Superior temporal gyrus (tissue), 1 donor: ENCODE measurements around the gene ELMOD1.
A peak's percentile ranks its signal among the peaks of the same experiment; 100 is the strongest.

ENCODE experiments used
- DNase-seq: peaks from one replicate; pipeline ENCODE4 v3.0.0-alpha.2; 2016; ENCODE audit errors: extremely low spot score

The ELMOD1 gene

DNA sequence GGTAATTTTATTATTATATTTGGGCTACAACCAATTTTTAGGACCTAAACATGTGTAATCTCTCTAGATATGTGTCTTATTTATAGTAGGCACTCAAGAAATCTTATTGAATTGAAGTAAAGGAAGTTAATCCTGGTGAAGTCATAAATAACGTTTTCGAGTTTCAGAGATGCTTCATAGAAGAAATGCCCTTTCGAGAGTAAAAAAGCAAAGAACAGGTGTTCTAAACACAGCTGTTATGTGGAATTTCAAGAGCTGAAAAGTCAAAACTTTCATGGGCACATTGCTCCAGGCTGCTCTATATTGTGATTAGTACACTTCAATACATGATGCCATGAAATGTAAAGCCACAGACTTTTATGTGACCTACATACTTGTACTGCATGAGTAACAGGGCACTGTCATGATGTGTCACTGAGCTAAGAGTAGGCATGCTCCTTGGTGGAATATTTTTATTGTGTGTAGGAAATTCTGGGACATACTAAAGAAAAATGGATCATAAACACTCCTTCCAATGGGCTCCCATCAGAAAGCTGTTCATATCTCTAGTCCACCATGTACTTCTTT lies 7.2 kb upstream of the ELMOD1 start:
- no peak for DNase-seq

DNA sequence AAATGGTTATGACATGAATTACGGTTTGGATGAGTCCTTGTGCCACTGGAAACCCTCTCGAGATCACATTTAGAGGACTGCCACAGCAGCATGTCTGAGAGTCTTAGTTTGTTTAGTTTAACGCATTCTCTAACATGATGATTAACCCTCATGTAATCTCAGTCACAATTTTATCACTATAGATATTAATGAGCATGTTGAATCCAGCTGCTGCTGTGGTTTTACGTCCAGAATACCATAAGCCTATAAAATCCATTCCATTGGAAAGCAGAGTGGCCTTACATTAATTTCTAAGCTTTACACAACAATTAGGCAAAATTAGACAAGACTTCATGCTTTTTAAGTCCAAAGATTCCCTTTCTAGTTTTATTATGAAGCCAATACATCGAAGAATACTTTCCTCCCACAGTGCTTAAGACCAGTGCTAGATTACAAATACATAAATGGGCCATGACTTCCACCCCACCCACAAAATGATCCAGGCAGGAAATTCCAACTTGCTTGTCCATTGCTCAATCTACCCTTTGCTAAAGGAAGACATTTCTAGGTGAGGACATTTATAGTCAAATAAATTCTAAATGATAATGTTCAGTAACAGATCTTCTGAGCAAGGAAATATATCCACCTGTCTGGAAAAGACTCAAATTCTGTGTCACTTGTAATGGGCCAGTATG lies 3.5 kb upstream of the ELMOD1 start:
- DNase-seq: no peak

DNA sequence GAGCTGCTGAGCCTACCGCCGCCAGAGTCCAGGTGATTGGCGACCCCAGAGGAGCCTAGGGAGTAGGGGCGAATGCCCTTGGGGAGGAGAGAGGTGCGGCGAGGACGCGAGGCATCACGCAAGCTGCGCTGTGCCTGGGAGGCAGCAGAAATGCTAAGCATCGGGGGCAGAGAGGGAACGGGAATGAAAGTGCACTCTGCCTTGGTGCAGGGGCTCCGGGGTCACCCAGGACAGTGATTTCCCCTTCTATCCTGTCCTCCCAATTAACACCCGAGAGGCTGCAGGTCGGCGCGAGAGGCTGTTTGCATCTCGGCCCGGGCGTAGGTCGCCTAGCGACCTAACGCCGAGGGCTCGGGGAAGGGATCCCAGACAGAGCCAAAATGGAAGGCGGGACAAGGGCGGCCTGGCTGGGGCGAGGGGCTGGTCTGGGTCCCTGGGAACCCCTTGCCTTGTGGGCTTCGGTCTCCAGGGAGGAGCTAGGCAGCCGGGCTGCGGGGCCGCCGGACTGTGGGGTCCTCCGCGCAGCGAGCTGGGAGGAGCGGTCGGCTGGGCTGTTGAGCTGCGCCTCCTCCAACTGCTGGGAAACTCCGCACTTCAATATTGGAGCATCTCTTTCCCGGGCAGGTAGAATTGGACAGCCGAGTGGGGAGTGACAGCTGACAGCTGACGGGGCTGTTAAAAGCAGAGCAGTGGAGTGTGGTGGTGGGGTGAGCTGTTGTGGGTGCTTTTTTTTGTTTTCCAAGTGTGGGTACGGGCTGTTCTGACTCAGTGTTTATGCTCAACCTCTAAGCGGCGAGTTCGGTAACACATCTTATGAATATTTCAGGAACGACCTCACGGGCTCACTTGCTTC lies 657 bp downstream of the ELMOD1 start:
- no peak for DNase-seq

DNA sequence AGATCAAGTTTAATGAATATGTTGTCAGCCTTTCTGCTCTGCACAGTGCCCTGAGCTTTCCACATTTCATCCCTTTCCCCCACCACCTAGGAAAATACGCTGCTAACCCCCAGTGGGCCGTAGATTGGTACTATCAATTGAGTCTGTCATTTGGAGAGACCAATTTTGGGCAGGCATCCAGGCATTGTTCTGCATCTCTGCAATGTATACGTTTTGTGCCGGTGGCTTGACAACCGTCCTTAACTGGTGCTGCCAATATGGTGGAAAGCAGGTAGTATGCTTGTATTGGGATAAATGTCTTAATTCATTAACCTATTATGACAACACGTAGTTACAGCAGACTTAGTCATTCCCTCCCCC lies 1.3 kb downstream of the ELMOD1 start:
- DNase-seq: no peak

- DNase-seq: peak; percentile 64
Observed at GRCh38 chr11:107592813-107593212, 1.9 kb downstream of the ELMOD1 start.

- no peak for DNase-seq
Observed at GRCh38 chr11:107593951-107594350, 3.0 kb downstream of the ELMOD1 start.

GRCh38 chr11:107594736-107595135 lies 3.8 kb downstream of the ELMOD1 start:
- no peak for DNase-seq

- no peak for DNase-seq
Observed at GRCh38 chr11:107598225-107599139, 7.5 kb downstream of the ELMOD1 start.

DNA sequence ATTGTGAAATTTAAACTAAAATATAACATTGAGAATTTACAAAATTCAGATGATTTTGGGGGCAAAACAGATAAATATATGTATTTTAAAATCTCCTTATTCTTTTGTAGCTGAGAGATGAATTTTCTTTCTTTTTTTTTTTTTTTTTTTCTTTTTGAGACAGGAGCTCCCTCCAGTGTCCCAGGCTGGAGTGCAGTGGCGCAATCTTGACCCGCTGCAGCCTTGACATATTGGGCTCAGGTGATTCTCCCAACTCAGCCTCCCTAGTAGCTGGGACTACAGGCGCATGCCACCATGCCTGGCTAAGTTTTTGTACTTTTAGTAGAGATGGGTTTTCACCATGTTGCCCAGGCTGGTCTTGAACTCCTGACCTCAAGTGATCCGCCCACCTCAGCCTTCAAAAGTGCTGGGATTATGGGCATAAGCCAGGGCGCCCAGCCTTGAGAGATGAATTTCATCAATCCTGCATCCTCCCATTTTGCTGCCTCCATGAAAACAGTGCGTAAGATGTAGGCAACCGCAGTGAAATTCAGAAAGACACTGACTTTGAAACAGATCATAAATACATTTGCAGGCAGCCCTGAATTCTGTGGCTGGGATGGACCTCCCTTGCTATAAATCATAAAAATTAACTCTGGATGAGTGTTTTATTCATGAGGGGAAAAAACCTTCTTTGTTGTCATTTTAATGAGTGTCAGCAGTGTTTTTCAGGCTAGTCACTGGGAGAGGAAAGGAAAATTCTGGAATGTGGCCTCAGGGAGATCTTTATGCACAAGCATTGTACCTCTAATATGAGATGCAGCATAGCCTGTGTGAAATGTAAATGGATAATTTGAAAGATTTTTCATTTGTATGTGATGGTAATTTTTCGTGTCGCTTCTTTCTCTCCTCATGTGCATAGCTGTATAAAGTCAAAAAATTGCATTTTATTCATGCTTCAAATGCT lies 14.4 kb downstream of the ELMOD1 start:
- DNase-seq: no peak

DNA sequence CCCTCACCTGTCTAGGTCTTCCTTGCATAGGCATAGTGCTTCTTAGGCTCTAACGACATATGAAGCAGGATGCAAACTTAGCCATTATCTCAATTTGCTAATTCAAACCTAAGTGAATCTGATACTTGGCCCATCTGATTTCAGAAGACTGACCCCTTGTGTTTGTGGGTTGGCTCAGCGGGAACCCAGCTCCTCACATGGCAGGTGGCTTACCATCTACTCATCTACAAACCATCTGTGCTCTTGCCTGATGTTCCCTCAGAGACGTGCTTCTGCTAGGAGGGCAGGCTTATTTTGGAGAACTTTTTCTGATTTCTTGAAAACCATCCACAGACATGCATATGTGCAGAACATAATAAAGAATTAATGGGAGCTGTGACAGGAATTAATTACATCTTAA lies 15.2 kb downstream of the ELMOD1 start:
- DNase-seq: no peak

GRCh38 chr11:107608809-107609208 lies 17.9 kb downstream of the ELMOD1 start:
- no peak for DNase-seq

- DNase-seq: no peak
Observed at GRCh38 chr11:107609400-107610218, 18.7 kb downstream of the ELMOD1 start.

- no peak for DNase-seq
Observed at GRCh38 chr11:107612445-107612844, 21.5 kb downstream of the ELMOD1 start.

DNA sequence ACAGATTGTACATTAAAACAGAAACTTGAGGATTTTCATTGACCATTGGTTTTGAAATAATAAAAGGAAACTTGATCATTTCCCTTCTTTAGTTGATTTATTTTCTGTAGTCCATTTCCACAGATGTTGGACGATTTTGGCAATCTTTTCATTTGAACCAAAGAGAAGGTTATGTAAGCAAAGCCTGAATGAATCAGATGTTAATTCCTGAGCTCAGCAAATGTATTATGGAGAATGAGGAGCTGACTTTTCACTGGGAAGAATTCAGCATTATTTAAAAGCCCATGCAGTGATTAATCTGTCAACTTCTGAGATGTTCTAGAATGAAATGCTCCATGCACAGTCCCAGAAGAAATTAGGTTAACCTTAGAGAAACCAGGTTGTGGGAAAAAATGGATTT lies 29.0 kb downstream of the ELMOD1 start:
- no peak for DNase-seq

GRCh38 chr11:107621081-107621480 lies 30.1 kb downstream of the ELMOD1 start:
- DNase-seq: no peak

DNA sequence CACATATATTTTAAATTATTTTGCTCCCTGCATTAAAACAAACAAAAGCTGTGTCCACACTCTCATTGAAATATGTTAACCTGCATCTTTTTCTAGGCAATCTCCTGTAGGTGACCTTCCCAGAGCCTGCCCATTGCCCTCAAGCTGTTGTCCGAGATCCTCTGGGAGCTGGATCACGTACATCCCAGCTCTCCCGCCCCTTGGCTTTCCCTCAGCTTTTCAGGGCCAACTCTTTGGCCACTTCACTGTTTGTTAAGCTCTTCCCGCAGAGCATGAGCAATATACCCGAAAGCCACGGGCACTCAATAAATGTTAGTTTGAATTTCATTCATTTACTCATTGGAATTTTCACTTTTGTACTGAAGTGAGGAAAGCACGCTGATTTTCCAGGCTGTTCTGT lies 32.2 kb downstream of the ELMOD1 start:
- DNase-seq: no peak

- no peak for DNase-seq
Observed at GRCh38 chr11:107624983-107625684, 34.2 kb downstream of the ELMOD1 start.

- DNase-seq: no peak
Observed at GRCh38 chr11:107625685-107625989, 34.7 kb downstream of the ELMOD1 start.

- no peak for DNase-seq
Observed at GRCh38 chr11:107631043-107631442, 40.1 kb downstream of the ELMOD1 start.

DNA sequence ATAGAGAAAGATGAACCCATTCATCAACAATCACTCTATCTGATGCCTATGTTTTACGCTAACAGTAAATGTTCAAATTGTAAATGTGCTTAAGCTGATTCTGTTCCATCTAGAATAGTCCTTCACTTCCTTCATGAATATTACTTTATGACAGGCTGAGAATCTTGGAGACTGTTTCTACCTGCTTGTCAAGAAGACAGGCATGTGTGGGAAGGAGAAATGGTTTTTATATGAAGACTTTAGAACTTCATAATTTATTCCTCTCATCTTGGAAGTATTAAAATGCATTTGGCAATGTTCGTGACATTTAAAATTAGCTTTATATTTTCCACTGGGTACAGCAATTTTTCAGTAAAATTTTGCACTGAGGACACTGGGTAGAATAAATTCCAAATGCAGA lies 41.0 kb downstream of the ELMOD1 start:
- no peak for DNase-seq
